ENCODE measurements around the gene SNX1. TPM values are rescaled to one million over a fixed set of nuclear protein-coding genes. Genes with fewer than 3 reads are reported as not detected.
A peak's percentile ranks its signal among the peaks of the same experiment; 100 is the strongest.

The SNX1 gene
- total and polyA plus RNA-seq, 2 donors (not counting 1 experiment from before 2014, with no cell fraction given), result 87.9 to 152 TPM

DNA sequence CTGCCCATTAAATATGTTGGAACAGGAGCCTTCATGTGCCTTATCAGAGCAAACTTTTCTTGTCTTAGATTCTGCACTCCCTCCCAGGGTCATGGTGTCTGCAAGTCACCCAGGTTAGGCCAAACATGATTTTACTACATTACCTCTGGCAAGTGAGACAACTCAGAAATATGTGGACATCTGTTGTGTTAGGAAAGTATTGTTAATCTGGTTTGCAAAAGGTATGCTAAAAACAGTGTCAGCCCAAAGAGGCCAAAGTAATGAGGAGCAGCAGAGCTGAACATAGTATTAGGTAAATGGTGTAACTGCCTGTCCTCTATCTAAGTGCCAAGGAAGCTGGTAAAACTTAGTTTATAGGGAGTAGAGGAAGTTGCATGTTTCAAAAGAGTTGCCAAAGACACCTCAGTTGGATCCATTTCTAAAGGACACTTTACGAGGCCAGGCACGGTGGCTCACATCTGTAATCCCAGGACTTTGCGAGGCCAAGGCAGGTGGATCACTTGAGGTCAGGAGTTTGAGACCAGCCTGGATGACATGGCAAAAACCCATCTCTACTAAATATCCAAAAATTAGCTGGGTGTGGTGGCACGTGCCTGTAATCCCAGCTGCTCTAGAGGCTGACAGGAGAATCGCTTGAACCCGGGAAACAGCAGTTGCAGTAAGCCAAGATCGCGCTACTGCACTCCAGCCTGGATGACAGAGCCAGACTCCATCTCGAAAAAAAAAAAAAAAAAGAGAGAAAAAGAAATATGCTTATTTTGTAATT lies 89.5 kb downstream of the SNX1 start:
- peak overlapping the region in 1 of 2 donors; percentile 12 for H3K27ac ChIP-seq (ENCODE audit: low read length in 2 of 2)
- H3K79me2 ChIP-seq (ENCODE audit: control insufficient read depth, insufficient read depth, low read length), result no peaks in the 10 kb centered on the region
- POLR2A ChIA-PET, result no interaction called here
- H3K4me1 ChIP-seq (ENCODE audit: control insufficient read depth in 2 of 2, insufficient read depth in 2 of 2, low read length in 2 of 2), result peaks cover 8 to 12% of the 10 kb centered on the region in 2 donors
- TF ChIP-seq EZH2 (IDR thresholded peaks at IDR 0.05; ENCODE audit: borderline replicate concordance, insufficient read depth, low read depth, low read length, poor library complexity, severe bottlenecking), result no peak
- TF ChIP-seq, protein P1, sequence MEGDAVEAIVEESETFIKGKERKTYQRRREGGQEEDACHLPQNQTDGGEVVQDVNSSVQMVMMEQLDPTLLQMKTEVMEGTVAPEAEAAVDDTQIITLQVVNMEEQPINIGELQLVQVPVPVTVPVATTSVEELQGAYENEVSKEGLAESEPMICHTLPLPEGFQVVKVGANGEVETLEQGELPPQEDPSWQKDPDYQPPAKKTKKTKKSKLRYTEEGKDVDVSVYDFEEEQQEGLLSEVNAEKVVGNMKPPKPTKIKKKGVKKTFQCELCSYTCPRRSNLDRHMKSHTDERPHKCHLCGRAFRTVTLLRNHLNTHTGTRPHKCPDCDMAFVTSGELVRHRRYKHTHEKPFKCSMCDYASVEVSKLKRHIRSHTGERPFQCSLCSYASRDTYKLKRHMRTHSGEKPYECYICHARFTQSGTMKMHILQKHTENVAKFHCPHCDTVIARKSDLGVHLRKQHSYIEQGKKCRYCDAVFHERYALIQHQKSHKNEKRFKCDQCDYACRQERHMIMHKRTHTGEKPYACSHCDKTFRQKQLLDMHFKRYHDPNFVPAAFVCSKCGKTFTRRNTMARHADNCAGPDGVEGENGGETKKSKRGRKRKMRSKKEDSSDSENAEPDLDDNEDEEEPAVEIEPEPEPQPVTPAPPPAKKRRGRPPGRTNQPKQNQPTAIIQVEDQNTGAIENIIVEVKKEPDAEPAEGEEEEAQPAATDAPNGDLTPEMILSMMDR (IDR thresholded peaks at IDR 0.05), result no peak
- H3K4me3 ChIP-seq (ENCODE audit: control extremely low read depth in 1 of 5, extremely low read depth in 1 of 5, insufficient read depth in 1 of 5, low read depth in 2 of 5, low read length in 4 of 5), result no peak overlapping the region
- 98% methylated on average over 6 of the region's 9 CpGs for WGBS (ENCODE audit: insufficient coverage)
- no peak overlapping the region for H3K9ac ChIP-seq (ENCODE audit: low read length)
- no peak overlapping the region for H2AFZ ChIP-seq (ENCODE audit: insufficient read depth, low read depth, low read length, poor library complexity, severe bottlenecking)
- DNase-seq (no peak), ATAC-seq (ENCODE audit: low read depth) (no peak)
- intact Hi-C loops (cut with micrococcal nuclease), result no loop called here
- Mint-ChIP-seq H3K27ac (peak overlapping the region; percentile 37), H3K9me3 (ENCODE audit: insufficient read depth) (no peaks in the 10 kb centered on the region), H3K4me3 (no peak overlapping the region), H3K4me1 (peaks cover 10% of the 10 kb centered on the region), H3K27me3 (no peaks in the 10 kb centered on the region)
- CTCF ChIA-PET, result interaction anchor here (0.7 kb wide), 1 partner anchor 1658 kb away, joined by 3 read pairs; no protein-coding TSS in a partner anchor
- H3K4me2 ChIP-seq (replicated peaks; ENCODE audit: low read depth, low read length, poor library complexity, severe bottlenecking), result no peak overlapping the region
- H3K36me3 ChIP-seq (replicated peaks in 1 of 2; ENCODE audit: control extremely low read depth in 1 of 2, control insufficient read depth in 1 of 2, extremely low read depth in 1 of 2, insufficient read depth in 2 of 2, low read length in 1 of 2), result peaks cover 2 to 20% of the 10 kb centered on the region in 2 experiments
- H3K27me3 ChIP-seq (replicated peaks in 1 of 4; ENCODE audit: control extremely low read depth in 1 of 4, control insufficient read depth in 3 of 4, insufficient read depth in 4 of 4, low read length in 3 of 4), result no peaks in the 10 kb centered on the region
- no peaks in the 10 kb centered on the region for H3K9me3 ChIP-seq (ENCODE audit: control extremely low read depth in 1 of 3, control insufficient read depth in 2 of 3, insufficient read depth in 1 of 3, low read length in 2 of 3)
- H4K20me1 ChIP-seq (ENCODE audit: control insufficient read depth, insufficient read depth, low read length, poor library complexity, severe bottlenecking), result no peaks in the 10 kb centered on the region

DNA sequence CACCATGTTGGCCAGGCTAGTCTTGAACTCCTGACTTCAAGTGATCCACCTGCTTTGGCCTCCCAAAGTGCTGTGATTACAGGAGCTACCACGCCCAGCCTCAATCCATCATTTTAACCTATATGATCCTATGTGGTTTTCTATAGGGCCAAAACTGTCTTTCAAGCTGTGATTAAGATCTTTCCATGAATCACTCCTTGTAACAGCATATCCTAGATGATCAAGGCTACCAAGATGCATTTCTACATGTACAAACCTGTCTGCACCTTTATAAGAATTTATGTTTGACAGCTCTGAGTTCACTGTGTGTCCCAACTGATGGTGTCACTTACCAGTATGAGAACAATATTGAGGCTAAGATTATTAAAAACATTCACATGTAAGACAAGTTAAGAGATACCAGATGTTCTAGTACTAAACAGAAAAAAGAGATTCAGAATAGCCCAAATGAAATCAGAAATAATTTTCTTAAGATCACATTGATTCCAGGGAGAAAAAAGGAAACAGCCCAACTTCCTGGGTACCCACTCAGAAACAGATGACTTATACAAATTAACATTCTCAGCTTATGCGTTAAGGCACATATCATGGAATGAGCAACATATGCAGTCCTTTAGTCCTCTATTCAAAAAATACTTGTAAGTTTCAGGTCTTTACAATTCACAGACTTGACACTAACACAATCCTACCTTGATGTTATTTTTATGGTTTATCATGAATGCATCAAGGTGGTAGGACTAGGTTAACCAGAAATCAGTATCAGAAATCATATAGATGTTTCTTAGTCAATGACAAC lies 91.8 kb downstream of the SNX1 start:
- Histone ChIP-seq H3K27me3 (replicated peaks in 1 of 4; ENCODE audit: control extremely low read depth in 1 of 4, control insufficient read depth in 3 of 4, insufficient read depth in 4 of 4, low read length in 3 of 4) (no peaks in the 10 kb centered on the region), H3K9me3 (ENCODE audit: control extremely low read depth in 1 of 3, control insufficient read depth in 2 of 3, insufficient read depth in 1 of 3, low read length in 2 of 3) (no peaks in the 10 kb centered on the region), H3K79me2 (ENCODE audit: control insufficient read depth, insufficient read depth, low read length) (no peaks in the 10 kb centered on the region), H3K4me3 (ENCODE audit: control extremely low read depth in 1 of 5, extremely low read depth in 1 of 5, insufficient read depth in 1 of 5, low read depth in 2 of 5, low read length in 4 of 5) (no peak overlapping the region), H3K27ac (ENCODE audit: low read length in 2 of 2) (no peak overlapping the region), H2AFZ (ENCODE audit: insufficient read depth, low read depth, low read length, poor library complexity, severe bottlenecking) (no peak overlapping the region), H3K9ac (ENCODE audit: low read length) (no peak overlapping the region), H4K20me1 (ENCODE audit: control insufficient read depth, insufficient read depth, low read length, poor library complexity, severe bottlenecking) (no peaks in the 10 kb centered on the region), H3K36me3 (replicated peaks in 1 of 2; ENCODE audit: control extremely low read depth in 1 of 2, control insufficient read depth in 1 of 2, extremely low read depth in 1 of 2, insufficient read depth in 2 of 2, low read length in 1 of 2) (peaks cover 2 to 22% of the 10 kb centered on the region in 2 experiments), H3K4me1 (ENCODE audit: control insufficient read depth in 2 of 2, insufficient read depth in 2 of 2, low read length in 2 of 2) (no peaks in the 10 kb centered on the region), H3K4me2 (replicated peaks; ENCODE audit: low read depth, low read length, poor library complexity, severe bottlenecking) (no peak overlapping the region)
- Mint-ChIP-seq H3K27ac (no peak overlapping the region), H3K4me3 (no peak overlapping the region), H3K4me1 (no peaks in the 10 kb centered on the region), H3K27me3 (no peaks in the 10 kb centered on the region), H3K9me3 (ENCODE audit: insufficient read depth) (no peaks in the 10 kb centered on the region)
- TF ChIP-seq, protein P1 (IDR thresholded peaks at IDR 0.05), result no peak
- no peak for TF ChIP-seq EZH2 (IDR thresholded peaks at IDR 0.05; ENCODE audit: borderline replicate concordance, insufficient read depth, low read depth, low read length, poor library complexity, severe bottlenecking)
- intact Hi-C loops (cut with micrococcal nuclease), result no loop called here
- ATAC-seq (ENCODE audit: low read depth) (no peak), DNase-seq (no peak)
- WGBS (ENCODE audit: insufficient coverage), result no CpG with 5 or more reads among the region's 2 CpGs
- ChIA-PET CTCF (no interaction called here), POLR2A (no interaction called here)
